NCI-H2196 treated with DMSO at 0.1 percent for 48 hours (cell line): ENCODE data around the gene PANK4.

ENCODE experiments used
- DNase-seq: peaks from one replicate; lab custom pipeline; 2025; ENCODE audit not compliant: unreplicated experiment; lab: John Stamatoyannopoulos, UW

The PANK4 gene

DNA sequence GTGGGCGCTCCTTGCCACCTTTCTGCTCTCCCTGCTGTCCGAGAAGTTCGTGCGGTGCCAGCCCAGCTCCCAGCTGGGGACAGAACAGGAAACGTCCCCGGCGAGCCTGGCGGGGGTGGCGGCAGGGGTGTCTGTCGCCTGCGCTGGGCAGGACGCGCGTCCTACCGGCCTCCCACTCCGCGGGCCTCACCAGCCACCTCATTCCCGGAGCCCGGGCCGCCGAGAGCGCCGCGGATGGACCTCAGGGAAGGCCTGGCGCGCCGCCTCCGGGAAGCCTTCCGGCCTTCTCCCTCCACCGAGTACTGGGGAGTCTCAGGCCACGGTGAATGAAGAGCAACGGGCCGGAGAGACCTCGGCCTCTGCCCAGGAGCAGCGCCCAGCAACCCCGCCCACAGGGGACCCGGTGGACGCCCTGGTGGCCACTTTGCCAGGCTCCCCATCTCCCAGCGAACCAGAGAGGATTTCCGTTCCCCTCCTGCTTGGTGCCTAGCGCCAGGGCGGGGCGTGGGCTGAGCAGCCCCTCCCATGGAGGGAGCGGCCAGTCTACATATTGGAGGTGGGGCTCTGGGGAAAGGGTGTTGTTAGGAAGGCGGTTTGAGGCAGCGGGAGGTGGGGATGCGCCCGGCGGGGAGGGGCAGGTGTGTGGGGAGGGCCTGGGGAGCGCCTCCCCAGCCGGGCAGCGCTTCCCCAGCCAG lies 20.3 kb upstream of the PANK4 start:
- DNase-seq = peak; percentile 91

DNA sequence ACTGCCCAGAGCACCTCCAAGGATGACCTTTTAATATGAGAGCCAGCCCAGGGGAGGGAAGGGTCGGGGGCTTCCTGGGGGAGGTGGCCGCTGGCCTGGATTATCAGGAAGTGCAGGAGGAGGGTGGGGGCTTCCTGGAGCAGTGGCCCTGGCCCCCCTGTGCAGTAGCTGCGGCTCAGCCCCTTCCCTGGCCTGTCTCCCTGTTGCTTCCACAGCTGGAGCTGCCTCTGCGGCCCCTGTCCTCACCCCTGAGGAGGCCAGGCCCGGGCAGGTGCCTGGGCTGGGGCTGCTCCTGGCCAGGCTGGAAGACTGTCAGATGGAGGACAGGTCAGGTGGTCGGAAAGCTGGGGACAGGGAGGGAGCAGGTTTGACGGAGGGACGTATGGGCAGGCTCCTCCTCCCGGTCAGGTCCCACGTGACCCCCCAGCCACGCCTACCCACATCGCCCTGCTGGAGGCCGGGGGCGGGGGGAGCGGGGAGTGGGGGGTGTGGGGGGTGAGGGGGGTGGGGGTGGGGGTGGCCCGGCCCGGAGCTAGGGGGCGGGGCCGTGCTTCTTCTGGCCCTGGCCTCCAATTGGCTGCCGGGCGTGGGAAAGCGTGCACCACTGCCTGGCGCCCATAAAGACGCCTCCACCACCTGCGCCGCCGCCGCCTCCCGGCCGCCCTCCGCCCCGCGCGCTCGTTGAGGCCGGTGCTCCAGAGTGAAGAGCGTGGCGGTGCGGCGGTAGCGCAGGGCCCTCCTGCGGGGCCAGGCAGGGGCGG lies 19.5 kb upstream of the PANK4 start:
- DNase-seq = peak; percentile 99

DNA sequence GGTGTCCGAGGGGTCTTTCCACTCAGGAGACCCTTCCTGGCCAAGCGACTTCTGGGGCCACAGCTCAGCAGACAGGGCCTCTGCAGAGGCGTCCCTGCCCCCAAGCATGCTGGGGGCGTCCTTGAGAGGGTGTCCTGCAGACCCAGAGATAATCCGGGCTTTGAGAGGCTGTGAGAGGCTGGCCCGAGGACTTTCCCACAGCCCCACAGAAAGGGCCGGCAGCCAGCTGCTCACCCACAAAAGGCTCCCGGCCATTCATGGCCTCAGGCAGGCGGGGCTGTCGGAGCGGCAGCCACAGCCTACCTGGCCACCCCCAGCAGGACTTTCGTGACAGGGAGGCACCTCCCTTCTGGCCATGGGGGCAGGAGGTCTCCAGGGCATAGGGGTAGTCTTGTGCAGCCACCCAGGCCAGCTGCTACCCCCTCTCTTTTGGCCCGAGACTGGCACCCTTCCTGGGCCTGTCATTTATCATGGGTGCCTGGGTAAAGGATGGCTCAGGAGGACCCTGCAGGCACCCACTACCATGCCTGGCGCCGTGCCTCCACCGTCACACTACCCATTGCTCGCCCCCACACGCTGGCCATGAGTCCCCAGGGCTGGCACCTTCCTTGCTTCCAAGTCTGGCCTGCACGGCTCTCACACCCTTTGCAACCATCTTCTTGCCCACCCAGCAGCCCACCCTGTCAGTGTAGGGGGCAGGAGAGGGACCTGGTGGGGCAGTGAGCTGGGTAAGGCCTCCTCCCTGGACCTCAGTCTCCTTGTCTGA lies 18.7 kb upstream of the PANK4 start:
- no peak for DNase-seq

DNA sequence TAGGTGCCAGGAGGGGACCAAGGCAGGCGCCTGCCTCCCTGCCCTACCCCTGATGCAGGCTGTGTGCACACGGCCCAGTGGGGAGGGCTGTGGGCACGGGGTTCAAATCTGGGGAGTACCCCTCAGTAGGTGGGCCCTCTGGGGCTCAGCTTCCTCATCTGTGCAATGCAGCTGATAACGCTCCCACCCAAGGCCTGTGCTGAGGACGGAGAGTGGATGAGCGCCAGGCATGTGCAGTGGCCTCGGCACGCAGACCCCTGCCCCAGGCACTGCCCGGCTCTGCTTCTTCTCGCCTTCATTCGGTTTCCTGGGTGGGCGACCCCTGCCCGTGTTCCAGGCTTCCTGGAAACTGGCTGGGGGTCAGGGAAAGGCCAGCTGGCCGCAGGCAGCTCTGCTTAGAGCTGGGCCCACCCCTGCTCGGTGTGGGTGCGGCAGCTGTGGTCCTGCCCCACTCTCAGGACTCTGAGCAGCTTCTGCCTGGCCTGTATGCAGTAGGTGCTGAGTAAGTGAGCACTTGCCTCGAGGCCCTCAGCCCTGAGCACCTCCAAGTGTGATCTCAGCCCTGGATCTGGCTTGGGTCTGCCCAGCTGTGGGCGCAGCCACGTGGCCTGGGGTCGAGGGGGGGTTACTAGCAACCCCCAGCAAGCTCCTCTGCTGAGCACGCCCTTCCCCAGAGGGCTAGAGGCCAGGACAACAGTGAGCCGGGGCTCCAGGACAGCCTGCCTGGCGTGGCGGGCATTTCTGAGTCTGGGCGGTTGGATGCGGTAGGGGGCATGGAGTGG lies 17.9 kb upstream of the PANK4 start:
- DNase-seq = no peak

DNA sequence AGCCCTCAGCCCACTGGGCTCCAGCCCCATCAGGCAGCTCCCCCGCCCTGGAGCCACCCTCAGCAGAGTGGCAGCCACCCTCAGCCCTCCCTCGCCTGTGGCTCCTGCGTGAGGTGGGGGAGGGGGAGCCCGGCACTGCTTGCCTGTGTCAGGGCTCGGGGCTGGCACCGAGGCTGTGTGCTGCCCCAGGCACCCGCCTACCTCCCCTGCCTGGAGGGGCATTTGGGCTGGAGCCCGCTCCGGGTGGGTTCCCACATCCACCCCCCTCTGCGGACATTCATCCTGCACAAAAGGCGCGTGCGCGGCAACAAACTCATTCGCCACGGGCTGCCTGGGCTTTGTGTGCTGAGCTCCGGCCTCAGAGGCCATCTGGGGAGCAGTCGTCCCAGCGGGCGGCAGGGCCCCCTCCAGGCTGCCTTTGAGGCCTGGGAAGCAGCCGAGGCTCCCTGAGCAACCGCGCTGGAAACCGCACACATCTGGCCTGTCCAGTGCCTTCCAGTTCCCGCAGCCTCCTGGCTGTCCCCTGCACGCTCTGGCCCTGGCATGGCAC lies 17.2 kb upstream of the PANK4 start:
- DNase-seq = no peak

DNA sequence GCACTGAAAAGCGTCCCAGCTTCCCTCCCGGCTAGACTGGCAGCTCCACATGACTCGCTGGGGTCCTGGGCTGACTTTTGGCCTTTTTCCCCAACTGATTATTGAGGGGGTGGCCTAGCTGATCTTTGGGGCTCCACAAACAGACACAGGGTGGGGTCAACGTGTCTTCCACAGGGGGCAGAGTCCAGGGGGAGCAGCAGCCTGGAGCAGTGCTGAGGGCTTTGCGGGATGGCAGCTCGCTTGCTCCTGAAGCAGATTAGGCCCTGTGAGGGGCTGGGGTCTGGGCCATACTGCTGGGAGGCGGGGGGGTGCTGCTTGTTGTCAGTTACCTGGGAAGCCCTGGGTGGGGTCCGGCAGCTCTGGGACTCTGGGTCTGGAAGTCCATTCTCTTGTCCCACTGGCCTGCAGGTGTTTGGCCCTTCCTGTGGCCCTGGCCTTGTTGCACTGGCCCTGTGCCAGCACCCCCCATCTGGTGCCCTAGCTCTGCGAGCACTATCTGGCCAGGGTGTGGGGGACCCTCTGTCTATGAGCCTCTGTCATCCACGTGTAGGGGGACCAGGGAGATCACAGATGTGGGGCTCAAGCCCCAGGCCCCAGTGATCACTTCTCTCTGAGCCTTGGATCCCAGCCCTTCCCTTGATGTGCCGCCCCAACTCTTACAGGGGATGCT lies 16.0 kb upstream of the PANK4 start:
- DNase-seq = no peak

DNA sequence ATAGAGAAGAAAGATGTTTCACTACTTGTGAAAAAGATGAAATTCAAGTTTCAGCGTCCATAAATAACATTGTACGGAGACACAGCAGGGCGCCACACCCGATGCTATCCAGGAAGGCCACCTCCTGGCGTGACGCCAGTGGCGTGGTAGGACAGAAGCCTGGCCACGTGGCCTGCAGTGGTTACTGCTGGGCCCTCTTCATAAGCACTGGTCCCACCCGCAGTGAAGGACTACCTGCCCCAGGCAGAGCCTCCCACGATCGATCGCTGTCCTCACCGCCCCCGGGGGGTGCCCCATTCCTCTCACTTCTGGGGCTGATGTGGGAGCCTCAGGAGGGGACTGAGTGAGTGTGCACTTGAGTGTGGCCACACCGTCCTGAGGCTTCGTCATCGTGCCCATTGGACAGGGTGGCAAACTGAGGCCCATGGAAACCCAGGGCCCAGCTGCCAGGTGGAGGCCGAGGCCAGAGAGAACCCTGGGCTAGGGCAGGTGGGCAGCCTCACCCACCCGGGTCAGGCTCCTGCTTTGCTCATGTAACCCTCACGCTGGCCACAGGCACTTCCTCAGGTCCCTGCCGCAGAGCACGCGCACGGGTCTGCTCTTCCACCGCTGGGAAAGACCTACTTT lies 15.3 kb upstream of the PANK4 start:
- no peak for DNase-seq

DNA sequence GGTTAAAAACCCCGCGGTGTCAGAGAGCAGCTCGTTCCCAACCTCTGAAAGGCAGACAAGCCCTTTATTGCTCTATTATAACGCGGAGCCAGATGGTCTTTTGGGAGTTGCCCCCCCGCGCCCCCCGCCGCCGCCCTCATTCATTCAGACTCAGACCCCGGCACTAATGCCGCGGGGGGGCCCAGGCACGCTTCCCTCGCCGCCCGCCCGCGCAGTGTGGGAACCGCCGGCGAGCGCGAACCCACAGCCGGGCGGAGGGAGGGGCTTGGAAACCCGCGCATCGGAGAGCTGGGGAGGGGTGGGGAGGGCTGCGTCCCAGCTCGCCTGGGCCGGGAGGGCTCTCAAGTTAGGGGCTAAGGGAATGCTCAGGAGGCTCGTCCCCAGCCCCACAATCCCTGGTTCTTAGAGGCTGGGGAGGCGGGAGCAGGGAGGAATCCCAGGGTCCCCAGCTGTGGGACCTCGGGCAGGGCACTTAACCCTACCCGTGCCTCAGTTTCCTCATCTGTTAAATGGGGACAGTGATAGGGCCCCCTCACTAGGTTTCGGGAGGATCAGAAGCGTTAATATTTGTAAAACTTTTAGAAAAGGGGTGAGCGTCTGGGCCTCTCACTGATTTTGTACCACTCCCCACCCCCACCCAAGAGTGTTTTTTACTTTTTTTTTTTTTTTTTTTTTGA lies 14.6 kb upstream of the PANK4 start:
- DNase-seq = no peak

DNA sequence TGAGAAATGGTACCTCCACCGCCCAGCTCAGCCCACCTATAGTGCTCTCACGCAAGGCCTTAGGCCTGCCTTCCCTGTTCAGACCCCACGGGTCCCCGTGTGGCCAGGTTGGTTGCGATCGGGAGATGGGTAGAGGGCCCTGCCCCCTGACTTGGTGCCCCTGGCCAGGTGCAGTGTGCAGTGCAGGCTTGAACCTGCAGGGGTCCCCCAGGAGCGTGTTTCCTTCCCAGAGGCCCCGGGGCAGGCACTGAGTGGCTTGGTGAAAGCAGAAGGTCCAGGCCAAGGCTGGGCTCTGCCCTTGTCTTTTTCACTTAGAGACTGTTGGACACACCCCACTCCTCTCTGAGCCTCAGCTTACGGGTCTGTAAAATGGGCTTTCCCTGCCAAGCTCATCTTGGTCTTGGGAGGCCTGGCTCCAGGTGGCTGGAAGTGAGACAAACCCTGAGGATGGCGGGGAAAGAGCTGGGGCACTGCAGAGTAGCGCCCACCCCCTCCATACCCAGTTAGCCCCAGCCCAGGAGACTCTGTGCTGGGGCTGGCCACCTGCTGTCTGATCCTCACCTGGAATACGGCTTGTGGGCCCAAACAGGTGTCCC lies 13.0 kb upstream of the PANK4 start:
- DNase-seq = no peak

DNA sequence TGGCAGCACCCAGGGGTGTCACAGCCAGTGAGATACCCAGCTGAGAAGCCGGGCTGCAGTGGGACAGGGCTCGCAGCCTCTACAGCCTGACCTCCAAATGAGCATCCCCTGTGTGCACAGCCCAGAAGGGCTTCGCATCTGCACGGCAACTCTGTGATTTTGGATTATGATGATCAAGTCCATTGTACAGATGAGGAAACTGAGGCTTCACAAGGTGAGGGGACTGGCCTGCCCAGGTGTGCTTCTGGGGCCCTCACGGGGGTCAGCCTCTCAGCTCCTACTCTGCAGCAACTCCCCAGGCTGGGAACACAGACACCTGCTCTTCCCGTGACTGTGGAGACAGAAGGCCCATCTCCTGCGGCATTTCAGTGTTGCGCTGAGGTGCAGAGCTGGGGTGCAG lies 12.5 kb upstream of the PANK4 start:
- no peak for DNase-seq

DNA sequence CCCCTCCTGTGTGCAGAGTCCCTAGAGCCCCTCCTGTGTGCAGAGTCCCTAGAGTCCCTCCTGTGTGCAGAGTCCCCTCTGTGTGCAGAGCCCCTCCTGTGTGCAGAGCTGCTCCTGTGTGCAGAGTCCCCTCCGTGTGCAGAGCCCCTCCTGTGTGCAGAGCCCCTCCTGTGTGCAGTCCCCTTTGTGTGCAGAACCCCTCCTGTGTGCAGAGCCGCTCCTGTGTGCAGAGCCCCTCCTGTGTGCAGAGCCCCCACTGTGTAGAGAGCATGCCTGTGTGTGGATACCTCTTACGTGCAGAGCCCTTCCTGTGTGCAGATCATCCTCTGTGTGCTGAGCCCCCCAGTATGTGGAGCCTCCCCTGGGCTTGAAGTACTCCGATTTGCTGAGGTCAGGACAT lies 12.0 kb upstream of the PANK4 start:
- DNase-seq = no peak

DNA sequence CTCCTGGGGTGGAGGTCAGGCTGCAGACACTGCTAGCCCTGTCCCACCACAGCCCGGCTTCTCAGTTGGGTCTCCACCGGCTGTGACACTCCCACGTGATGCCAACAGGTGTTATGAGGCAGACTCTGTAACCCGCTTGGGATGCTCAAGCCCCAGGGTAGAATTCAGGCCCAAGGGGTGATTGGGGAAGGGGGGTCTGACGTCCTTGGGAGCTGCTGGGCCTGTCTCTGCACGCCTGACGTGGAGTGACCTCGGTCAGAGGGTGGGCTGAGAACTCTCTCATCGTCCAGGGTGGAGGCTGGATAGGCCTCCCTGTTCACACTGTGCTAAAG lies 11.4 kb upstream of the PANK4 start:
- DNase-seq = no peak

DNA sequence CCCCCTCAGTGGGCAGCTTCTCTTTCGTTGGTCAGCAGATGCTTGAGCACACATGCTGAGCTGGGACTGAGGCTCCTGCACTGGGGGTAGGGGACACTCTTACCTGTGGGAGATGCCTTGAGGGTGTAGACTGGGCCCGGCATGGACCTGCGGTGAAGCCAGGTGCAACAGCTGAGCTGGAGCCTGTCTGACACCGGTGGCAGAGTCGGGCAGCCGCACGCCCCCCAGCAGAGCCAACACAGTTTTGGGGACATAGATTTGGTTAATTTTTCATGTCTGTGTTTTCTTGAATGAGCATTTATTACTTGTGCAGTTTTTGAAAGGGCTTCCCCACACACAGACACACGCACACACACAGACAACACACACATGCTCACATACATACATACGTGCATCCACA lies 9.6 kb upstream of the PANK4 start:
- DNase-seq = no peak

DNA sequence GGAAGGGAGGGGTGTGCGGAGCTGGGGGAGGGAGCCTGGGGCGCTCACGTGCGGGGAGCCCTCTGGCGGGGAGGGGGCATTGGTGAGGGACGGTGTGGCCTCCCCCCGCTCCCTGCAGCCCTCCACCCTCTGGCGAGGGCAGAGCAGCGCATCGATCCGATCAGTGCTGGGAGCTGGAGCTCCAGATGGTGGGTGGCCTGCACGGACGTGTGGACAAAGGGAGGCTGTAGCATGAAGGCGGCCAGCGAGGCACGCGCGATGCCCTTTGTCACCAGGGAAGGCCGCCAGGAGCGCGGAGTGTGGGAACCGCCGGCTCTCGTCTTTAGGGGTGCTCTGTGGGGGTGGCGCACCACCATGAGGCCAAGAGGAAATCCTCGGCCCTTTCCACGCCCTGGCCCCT lies 9.1 kb upstream of the PANK4 start:
- no peak for DNase-seq

DNA sequence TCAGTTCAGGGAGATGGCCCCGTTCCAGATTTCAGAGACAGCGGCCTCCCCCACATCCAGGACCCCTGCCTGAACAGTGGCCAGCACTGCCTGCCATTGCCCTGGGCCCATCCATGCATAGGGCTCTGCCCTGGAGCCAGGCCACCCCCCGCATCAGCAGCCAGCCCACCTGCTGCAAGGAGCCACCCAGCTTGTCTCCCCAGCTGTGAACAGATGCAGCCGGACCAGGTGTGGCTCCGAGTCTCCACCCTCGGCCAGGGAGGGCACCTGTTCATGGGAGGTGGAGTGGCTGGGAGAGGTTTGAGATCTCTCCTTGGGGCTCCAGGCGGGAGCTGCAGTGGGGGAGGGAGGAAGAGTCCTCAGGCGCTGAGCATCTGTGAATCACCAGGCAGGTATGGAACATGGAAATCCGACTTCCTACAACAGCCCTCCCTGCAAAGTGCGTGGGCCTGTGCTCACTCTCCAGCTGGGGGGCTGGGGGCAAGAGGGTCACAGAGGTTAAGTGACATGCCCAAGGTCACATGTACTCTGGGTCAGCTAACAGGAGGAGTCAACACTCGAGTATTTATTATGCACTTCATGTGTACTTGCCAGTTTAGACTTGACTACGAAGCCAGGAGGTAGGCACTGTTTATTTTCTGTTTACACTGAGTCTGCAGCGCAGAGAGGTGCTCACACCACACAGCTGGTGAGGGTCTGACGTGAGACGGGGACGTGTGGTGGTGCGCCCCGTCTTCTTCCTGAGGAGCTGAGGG lies 8.5 kb upstream of the PANK4 start:
- peak; percentile 66 for DNase-seq

DNA sequence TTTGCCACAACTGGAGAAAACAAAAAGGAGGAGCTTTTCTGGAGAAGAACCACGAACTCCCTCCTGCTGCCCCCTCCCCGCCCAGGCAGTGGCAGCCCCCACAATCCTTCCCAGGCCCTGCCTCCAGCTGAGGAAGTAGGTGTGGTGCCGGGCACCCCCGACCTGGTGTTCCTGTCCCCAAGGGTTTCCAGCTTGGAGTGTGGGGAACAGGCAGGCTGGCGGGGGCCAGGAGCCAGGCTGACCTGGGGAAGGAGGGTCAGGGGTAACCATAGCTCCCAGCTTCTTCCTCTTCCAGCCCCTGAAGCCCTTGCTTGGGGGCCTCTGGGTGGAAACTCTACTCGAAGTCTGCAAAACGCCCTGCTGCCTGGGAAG lies 7.9 kb upstream of the PANK4 start:
- DNase-seq = no peak

DNA sequence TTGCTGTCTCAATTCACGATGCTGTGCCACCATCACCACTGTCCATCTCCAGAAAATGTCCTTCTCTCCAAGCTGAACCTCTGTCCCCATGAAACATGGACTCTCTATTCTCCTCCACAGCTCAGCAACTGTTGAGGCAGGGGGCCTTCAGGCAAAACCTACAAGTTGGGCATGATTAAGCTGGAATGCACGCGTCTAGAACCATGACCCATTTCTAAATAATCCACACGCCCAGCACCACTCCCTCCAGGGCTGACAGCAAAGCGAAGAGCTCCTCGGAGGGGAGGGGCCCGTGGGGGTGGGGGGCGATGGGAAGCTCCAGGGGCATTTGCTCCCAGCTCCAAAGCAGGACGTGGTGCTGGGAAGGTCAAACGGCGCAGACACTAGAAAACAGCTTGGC lies 7.0 kb upstream of the PANK4 start:
- no peak for DNase-seq

DNA sequence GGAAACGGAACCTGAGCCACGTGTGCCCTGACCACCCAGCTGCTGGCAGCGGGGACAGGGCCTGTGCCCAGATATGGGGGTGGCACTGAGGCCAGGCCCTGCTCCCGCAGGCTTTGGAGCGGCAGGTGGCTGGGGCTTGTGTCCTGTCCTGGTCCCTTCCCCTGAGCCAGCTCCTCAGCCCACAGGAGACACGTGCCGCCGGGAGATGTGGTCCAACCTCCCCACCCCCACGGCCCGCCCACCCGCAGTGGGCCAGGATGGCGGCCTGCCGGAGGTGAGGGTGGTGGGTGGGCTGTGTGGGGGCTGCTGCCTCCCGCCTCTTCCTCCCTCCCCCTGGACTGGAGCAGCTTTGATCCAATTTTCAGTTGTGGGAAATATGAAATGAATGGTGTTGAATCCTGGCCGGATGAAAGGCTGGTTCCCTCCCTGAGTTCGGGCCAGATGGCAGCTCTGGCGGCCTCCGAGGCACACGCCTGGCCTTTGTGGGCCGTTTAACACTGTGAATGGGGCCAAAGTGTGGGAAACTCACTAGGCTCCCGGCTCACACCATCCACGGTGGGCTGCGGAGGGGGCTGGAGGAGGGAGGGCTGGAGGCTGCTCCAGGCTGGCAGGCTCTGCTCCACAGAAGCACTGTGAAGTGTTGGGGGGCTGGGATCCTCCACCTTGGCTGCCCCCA lies 6.2 kb upstream of the PANK4 start:
- no peak for DNase-seq
